ENCODE measurements around the gene TAF1C. TPM values are rescaled to one million over a fixed set of nuclear protein-coding genes. Genes with fewer than 3 reads are reported as not detected.
"Not testable (repeated sequence)": the region's sequence is repeated elsewhere in the genome, so short reads cannot be mapped to it uniquely, and the experiment has no call there.

The TAF1C gene
- total RNA-seq, 1 donor from 2014 or later: 44.5 TPM

DNA sequence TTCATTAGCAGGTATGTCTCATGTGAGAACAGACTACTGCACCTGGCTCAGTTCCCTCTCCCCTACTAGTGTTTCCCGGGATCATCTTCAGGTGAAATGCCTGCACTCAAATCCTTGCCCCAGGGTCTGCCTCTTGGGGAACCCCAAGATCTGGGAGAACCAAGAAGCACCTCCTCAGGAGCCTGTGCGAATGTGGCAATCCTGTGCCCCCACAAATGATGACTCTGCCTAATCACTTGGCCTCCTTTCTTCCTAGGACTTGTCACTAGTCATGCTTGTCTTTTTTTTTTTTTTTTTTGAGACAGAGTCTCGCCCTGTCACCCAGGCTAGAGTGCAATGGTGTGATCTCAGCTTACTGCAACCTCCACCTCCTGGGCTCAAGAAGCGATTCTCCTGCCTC is 25.8 kb upstream of the TAF1C start:
- DNase-seq (ENCODE audit: low spot score): no peak

- DNase-seq (ENCODE audit: low spot score): no peak
Measured at GRCh38 chr16:84212154-84212553, 25.3 kb upstream of the TAF1C start.

DNA sequence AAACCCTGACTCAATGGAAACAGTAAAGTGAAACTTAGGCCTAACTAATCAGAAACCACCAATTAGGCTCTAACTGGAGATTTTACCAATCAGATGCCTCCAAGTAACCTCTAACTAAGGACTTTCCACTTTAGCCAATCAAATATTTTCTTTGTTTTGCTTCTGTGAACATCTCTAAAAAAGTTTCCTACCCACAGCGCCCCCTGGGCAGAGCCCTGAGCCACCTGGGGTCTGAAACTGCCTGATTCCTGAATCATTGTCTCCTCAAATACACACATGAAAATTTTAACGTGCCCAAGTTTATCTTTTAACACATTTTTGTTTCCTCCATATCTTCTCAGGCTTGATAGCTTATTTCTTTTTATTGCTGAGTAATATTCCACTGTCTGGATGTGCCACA is 23.1 kb upstream of the TAF1C start:
- DNase-seq (ENCODE audit: low spot score): no peak

DNA sequence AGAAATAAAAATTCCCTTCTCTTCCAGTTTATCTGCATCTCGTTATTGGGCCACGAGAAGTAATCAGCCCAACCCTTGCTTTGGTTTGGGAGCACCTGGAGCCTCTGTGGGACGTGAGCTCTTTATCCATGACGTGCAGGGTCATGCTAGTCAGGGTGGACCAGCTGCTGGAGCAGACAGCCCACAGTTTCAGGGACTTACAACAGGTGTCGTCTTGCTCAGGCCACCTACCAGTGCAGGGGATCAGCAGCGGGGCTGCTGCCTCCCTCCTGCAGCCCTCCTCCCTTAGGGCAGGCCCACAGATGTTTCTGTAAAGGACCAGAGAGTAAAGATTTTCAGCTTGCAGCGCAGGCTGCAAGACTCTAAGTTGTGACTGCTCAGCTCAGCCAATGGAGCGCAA is 21.0 kb upstream of the TAF1C start:
- DNase-seq (ENCODE audit: low spot score): no peak

DNA sequence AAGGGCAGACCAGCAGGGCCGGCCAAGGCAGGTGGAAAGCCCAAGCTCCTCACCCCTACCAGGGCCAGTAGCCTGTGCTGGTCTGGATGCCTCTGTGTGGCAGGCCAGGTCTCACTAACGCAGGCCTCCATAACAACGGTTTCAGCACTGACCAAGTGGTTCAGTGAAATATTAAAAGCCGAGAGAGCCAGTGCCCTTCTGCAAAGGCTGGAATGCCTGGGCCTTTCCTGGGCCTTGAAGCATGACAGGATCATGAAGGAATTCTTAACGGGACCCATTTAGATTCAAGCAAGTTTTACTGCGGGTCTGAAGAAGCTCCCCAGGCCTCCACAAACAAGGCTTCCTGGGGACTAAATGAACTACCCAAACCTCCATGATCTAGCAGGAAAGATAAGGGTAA is 20.4 kb upstream of the TAF1C start:
- no peak for DNase-seq (ENCODE audit: low spot score)

DNA sequence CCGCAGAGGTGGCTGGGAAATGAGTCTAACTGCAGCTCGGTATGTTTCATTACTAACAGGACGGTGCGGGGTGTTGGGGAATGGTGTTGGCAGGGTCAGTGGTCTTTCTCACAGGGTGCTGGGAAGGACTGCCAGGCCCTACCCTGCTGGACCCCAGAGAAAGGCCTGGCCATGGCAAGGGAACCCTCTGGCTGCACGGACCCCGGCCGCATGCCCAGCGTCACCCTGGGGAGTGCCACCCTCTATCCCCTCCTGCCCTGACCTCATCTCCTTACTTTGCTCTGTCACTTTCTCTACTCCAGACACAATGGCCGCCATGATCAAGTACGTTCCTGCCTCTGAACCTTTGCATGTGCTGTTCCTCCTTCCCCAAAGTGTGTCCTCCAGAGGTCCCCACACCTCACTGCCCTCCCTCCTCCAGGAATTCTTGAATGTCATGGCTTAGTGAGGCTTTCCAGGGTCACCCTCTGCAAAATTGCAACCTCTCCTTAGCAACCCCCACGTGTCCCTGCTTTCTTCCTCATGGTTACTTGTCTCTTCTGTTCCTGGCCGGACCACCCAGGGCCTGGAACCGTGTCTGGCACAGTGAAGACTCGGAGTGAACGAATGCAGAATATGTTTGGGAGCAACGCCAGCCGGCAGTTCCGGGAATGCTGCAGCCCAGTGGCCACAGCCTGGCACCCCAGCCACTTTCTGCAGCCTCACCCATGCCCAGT is 19.3 kb upstream of the TAF1C start:
- DNase-seq (ENCODE audit: low spot score): no peak

DNA sequence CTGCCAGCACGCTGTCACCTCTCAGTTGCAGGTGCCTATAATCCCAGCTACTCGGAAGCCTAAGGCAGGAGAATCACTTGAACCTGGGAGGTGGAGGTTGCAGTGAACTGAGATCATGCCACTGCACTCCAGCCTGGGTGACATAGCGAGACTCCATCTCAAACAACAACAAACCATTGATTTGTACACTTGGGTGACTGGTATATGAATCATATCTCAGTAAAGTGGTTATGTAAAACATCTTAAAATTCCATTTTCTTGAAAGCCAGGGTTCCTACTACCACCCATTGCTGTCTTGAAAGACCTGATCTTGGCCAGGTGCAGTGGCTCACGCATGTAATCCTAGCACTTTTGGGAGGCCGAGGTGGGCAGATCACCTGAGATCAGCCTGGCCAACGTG is 18.3 kb upstream of the TAF1C start:
- not testable (repeated sequence) for DNase-seq (ENCODE audit: low spot score)

- not testable (repeated sequence) for DNase-seq (ENCODE audit: low spot score)
Measured at GRCh38 chr16:84204551-84204950, 17.7 kb upstream of the TAF1C start.

- no peak for DNase-seq (ENCODE audit: low spot score)
Measured at GRCh38 chr16:84199861-84200260, 13.0 kb upstream of the TAF1C start.

DNA sequence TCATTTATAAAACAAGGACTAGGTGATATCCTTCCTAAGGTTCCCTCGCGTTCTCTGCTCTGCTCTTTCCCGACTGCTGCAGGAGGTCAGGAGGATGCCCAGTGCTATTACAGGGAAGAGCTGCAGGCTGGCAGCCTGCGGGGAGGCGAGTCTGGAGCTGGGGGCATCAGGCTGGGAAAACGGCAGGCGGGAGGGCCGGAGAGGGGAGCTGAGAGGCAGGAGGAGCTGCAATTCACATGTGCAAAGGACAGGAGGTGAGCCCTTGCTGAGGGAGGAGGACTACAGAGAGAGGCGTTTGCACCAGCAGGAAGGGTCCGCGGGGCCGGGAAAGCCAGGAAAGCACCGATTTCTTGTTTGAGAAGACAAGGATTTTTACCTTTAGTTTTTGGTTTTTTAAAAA is 12.2 kb upstream of the TAF1C start:
- DNase-seq (ENCODE audit: low spot score): no peak

DNA sequence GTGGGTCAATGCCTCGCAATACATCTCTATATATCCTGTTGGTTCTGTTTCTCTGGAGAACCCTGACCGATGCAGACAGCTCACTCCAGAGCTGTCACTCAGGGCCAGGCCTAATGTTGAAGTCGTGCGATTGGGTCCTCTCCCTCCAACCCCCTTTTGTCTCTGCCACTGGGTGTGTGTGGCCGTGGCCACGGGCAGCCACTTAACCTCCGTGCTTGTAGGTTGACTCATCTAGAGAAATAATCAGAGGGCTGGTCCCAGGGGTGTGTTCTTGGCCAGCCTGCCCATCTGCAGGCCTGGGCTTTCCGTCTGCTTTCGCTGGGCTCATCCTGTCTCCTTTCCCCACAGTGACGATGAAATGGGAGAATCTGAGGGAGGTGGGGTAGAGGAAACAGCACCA is 11.5 kb upstream of the TAF1C start:
- no peak for DNase-seq (ENCODE audit: low spot score)

GRCh38 chr16:84197466-84198128 is 10.7 kb upstream of the TAF1C start:
- DNase-seq (ENCODE audit: low spot score): no peak

GRCh38 chr16:84196727-84197394 is 10.0 kb upstream of the TAF1C start:
- no peak for DNase-seq (ENCODE audit: low spot score)

GRCh38 chr16:84196101-84196500 is 9.2 kb upstream of the TAF1C start:
- no peak for DNase-seq (ENCODE audit: low spot score)

DNA sequence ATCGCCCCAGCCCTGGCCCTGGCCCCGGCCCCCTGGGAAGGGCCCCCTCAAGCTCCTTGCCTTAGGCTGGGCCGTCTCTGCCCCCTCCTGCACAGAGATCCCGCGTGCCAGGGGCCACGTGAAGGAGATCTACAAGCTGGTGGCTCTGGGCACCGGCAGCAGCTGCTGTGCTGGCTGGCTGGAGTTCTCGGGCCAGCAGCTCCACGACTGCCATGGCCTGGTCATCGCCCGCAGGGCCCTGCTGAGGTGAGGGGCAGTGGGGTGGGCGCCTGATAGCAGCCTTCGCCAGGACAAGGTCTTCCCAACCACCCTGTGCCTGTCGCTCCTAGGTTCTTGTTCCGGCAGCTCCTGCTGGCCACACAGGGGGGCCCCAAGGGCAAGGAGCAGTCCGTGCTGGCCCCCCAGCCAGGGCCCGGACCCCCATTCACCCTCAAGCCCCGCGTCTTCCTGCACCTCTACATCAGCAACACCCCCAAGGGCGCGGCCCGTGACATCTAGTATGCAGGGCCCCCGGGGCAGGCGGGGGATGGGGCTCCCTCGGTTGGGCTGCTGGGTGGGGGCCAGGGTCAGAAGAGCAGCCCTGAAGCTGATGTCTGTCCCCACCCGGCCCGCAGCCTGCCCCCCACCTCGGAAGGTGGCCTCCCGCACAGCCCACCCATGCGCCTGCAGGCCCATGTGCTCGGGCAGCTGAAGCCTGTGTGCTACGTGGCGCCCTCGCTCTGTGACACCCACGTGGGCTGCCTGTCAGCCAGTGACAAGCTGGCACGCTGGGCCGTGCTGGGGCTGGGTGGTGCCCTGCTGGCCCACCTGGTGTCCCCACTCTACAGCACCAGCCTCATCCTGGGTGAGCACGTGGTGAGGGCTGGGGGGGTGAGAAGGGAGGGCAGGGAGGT is 8.6 kb upstream of the TAF1C start:
- DNase-seq (ENCODE audit: low spot score): no peak

DNA sequence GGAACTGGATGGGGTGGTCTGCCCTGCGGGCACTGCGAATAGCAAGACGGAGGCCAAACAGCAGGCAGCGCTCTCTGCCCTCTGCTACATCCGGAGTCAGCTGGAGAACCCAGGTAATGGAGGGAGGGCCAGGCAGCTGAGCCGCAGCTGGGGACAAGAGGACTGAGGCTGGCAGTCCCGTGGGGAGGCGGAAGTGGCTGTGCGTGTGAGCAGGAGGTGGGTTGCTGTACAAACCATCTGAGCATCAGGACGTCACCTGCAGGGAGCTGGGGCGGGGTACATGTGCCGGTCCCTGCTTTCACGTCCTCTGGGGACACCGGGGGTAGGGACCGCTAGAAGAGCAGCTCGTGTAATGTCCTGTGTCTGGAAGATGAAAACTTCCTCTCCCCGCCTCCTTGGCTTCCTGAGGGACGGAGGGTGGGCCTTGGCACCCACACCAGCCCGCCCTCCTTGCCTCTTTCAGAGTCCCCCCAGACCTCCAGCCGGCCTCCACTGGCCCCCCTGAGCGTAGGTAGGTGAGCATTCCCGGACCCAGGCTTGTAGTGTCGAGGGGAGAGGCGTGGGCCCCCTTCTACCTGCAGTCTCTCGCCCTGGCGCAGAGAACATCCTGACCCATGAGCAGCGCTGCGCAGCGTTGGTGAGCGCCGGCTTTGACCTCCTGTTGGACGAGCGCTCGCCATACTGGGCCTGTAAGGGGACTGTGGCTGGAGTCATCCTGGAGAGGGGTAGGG is 7.8 kb upstream of the TAF1C start:
- DNase-seq (ENCODE audit: low spot score): no peak

DNA sequence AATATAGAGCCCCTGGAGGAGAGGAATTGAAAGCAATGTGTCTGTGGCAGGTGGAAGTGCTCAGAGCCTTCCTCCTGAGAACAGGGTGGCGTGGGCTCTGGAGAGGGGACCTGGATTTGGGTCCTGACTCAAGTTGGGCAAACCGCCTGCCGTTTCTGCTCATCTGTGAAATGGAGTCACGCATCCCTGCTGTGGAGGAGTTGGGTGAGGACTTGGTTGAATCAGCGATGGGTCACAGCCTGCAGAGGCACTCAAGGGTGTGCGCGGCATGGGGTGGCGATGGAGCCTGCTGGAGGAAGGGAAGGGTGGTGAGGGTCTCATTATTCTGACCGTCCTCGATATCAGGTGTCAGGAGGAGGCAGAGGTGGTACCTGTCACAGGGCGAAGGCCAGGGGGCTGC is 7.2 kb upstream of the TAF1C start:
- DNase-seq (ENCODE audit: low spot score): no peak

DNA sequence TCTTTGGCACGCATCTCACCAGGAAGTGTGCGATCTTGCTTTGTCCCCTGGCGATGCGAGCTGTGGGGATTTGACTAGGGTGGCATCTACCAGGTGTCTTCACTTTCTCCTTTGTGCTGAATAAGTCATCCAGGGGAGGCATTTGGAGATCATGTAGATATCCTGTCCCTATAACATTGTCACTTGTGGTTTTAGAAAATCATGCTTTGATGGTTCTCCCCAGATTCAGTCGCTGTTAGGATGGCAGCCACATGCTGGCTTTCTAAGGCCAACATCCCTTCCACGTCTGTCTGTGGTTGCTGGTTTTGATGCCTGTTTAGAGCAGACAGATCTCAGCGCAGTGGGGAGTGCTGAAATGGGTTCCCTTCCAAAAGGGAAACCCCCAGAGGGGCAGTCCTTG is 6.6 kb upstream of the TAF1C start:
- DNase-seq (ENCODE audit: low spot score): no peak

DNA sequence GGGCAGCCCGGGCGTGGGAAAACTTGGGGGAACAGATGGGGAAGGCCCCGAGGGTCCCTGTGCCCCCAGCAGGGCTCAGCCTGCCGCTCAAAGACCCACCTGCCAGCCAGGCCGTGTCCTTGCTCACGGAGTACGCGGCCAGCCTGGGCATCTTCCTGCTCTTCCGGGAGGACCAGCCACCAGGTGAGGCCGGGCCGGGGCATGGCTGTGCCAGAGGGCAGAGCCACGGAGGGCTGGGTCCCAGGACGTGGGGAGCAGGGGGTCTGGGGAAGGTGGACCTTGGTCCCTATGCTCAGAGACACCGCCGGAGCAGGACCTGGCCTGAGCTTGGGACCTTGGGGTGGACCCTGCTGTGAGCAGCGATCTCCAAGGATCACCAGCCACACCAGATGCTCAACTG is 4.6 kb upstream of the TAF1C start:
- DNase-seq (ENCODE audit: low spot score): no peak

DNA sequence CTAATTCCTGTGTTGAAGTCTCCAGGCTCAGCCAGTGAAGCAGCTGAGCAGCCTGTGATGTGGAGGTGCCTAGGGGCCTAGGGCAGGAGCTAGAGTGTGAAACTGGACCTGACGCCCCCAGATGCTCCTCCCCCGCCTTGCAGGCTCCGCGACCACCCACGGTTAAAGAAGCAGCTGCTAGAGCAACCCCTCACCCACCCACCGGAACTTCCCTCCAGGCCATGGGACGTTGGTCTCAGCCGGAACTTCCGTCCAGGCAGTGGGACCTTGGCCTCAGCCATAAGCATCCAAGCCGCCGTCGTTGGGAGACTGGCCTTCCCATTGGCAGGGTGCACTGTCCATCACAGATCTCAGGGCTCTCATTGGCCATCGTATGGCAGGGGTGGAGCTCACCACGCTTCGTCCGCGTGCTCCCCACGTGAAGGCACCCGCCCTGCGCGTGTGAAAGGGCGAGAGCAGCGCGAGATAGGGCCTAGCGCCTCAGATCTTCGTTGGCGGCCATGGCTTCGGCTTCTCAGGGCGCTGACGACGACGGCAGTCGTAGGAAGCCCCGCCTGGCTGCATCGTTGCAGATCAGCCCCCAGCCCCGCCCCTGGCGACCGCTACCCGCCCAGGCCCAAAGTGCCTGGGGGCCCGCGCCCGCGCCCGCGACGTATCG is 4.0 kb upstream of the TAF1C start, which contains the start of gene ADAD2:
TSS of gene ADAD2 (plus strand) at position 427 of the 658 bp plus-strand sequence. CDS start at position 501, 74 bp downstream.
- DNase-seq (ENCODE audit: low spot score): no peak
